ENCODE data around the gene LINGO3.
A peak's percentile ranks its signal among the peaks of the same experiment; 100 is the strongest.

LINGO3 gene

GRCh38 chr19:2321565-2322283 lies 13.8 kb upstream of the LINGO3 start:
- H3K36me3 ChIP-seq (ENCODE audit: insufficient read depth, low read length): peaks cover 22% of the 10 kb centered on the region
- no peaks in the 10 kb centered on the region for H3K9me3 ChIP-seq (replicated peaks; ENCODE audit: low read length)
- H3K4me3 ChIP-seq (ENCODE audit: low read length): no peak overlapping the region
- H3K9ac ChIP-seq (ENCODE audit: low read depth, low read length): no peak overlapping the region
- no peak overlapping the region for H3K4me2 ChIP-seq (ENCODE audit: low read length)
- H3K27me3 ChIP-seq (ENCODE audit: control insufficient read depth, insufficient read depth, low read length): no peaks in the 10 kb centered on the region
- H3K4me1 ChIP-seq (ENCODE audit: control insufficient read depth, insufficient read depth, low read length): peaks cover 1% of the 10 kb centered on the region

GRCh38 chr19:2320939-2321338 lies 13.0 kb upstream of the LINGO3 start:
- no peaks in the 10 kb centered on the region for H3K27me3 ChIP-seq (ENCODE audit: control insufficient read depth, insufficient read depth, low read length)
- H3K36me3 ChIP-seq (ENCODE audit: insufficient read depth, low read length): peaks cover 18% of the 10 kb centered on the region
- H3K9me3 ChIP-seq (replicated peaks; ENCODE audit: low read length): no peaks in the 10 kb centered on the region
- no peak overlapping the region for H3K4me2 ChIP-seq (ENCODE audit: low read length)
- H3K9ac ChIP-seq (ENCODE audit: low read depth, low read length): no peak overlapping the region
- no peak overlapping the region for H3K4me3 ChIP-seq (ENCODE audit: low read length)
- no peaks in the 10 kb centered on the region for H3K4me1 ChIP-seq (ENCODE audit: control insufficient read depth, insufficient read depth, low read length)

GRCh38 chr19:2320049-2320448 lies 12.1 kb upstream of the LINGO3 start:
- Histone ChIP-seq H3K27me3 (ENCODE audit: control insufficient read depth, insufficient read depth, low read length) (no peaks in the 10 kb centered on the region), H3K4me3 (ENCODE audit: low read length) (no peak overlapping the region), H3K36me3 (ENCODE audit: insufficient read depth, low read length) (peaks cover 13% of the 10 kb centered on the region), H3K4me2 (ENCODE audit: low read length) (no peak overlapping the region), H3K9ac (ENCODE audit: low read depth, low read length) (no peak overlapping the region), H3K9me3 (replicated peaks; ENCODE audit: low read length) (no peaks in the 10 kb centered on the region), H3K4me1 (ENCODE audit: control insufficient read depth, insufficient read depth, low read length) (no peaks in the 10 kb centered on the region)

- H3K4me1 ChIP-seq (ENCODE audit: control insufficient read depth, insufficient read depth, low read length): no peaks in the 10 kb centered on the region
- H3K36me3 ChIP-seq (ENCODE audit: insufficient read depth, low read length): peaks cover 13% of the 10 kb centered on the region
- H3K27me3 ChIP-seq (ENCODE audit: control insufficient read depth, insufficient read depth, low read length): no peaks in the 10 kb centered on the region
- H3K9me3 ChIP-seq (replicated peaks; ENCODE audit: low read length): no peaks in the 10 kb centered on the region
- no peak overlapping the region for H3K9ac ChIP-seq (ENCODE audit: low read depth, low read length)
- no peak overlapping the region for H3K4me3 ChIP-seq (ENCODE audit: low read length)
- no peak overlapping the region for H3K4me2 ChIP-seq (ENCODE audit: low read length)
Observed at GRCh38 chr19:2319551-2319950, 11.6 kb upstream of the LINGO3 start.

- Histone ChIP-seq H3K36me3 (ENCODE audit: insufficient read depth, low read length) (peaks cover 13% of the 10 kb centered on the region), H3K4me3 (ENCODE audit: low read length) (no peak overlapping the region), H3K9me3 (replicated peaks; ENCODE audit: low read length) (no peaks in the 10 kb centered on the region), H3K9ac (ENCODE audit: low read depth, low read length) (no peak overlapping the region), H3K4me1 (ENCODE audit: control insufficient read depth, insufficient read depth, low read length) (no peaks in the 10 kb centered on the region), H3K27me3 (ENCODE audit: control insufficient read depth, insufficient read depth, low read length) (no peaks in the 10 kb centered on the region), H3K4me2 (ENCODE audit: low read length) (no peak overlapping the region)
Observed at GRCh38 chr19:2318923-2319322, 11.0 kb upstream of the LINGO3 start.

- Histone ChIP-seq H3K4me3 (ENCODE audit: low read length) (no peak overlapping the region), H3K27me3 (ENCODE audit: control insufficient read depth, insufficient read depth, low read length) (peaks cover 6% of the 10 kb centered on the region), H3K9me3 (replicated peaks; ENCODE audit: low read length) (no peaks in the 10 kb centered on the region), H3K36me3 (ENCODE audit: insufficient read depth, low read length) (peaks cover 8% of the 10 kb centered on the region), H3K9ac (ENCODE audit: low read depth, low read length) (no peak overlapping the region), H3K4me1 (ENCODE audit: control insufficient read depth, insufficient read depth, low read length) (no peaks in the 10 kb centered on the region), H3K4me2 (ENCODE audit: low read length) (no peak overlapping the region)
Observed at GRCh38 chr19:2317756-2318155, 9.8 kb upstream of the LINGO3 start.

GRCh38 chr19:2317300-2317699 lies 9.3 kb upstream of the LINGO3 start:
- peaks cover 10% of the 10 kb centered on the region for H3K27me3 ChIP-seq (ENCODE audit: control insufficient read depth, insufficient read depth, low read length)
- H3K4me1 ChIP-seq (ENCODE audit: control insufficient read depth, insufficient read depth, low read length): no peaks in the 10 kb centered on the region
- H3K4me3 ChIP-seq (ENCODE audit: low read length): no peak overlapping the region
- H3K36me3 ChIP-seq (ENCODE audit: insufficient read depth, low read length): peaks cover 4% of the 10 kb centered on the region
- H3K9me3 ChIP-seq (replicated peaks; ENCODE audit: low read length): no peaks in the 10 kb centered on the region
- H3K4me2 ChIP-seq (ENCODE audit: low read length): no peak overlapping the region
- no peak overlapping the region for H3K9ac ChIP-seq (ENCODE audit: low read depth, low read length)

GRCh38 chr19:2315818-2316353 lies 7.9 kb upstream of the LINGO3 start:
- H3K4me3 ChIP-seq (ENCODE audit: low read length): no peak overlapping the region

GRCh38 chr19:2315121-2315817 lies 7.3 kb upstream of the LINGO3 start:
- Histone ChIP-seq H3K9me3 (replicated peaks; ENCODE audit: low read length) (no peaks in the 10 kb centered on the region), H3K4me2 (ENCODE audit: low read length) (peak overlapping the region; percentile 58), H3K36me3 (ENCODE audit: insufficient read depth, low read length) (no peaks in the 10 kb centered on the region), H3K4me3 (ENCODE audit: low read length) (no peak overlapping the region), H3K27me3 (ENCODE audit: control insufficient read depth, insufficient read depth, low read length) (peaks cover 14% of the 10 kb centered on the region), H3K4me1 (ENCODE audit: control insufficient read depth, insufficient read depth, low read length) (no peaks in the 10 kb centered on the region), H3K9ac (ENCODE audit: low read depth, low read length) (no peak overlapping the region)

More at GRCh38 chr19:2315818-2316353, 7.9 kb upstream of the LINGO3 start:
- Histone ChIP-seq H3K9ac (ENCODE audit: low read depth, low read length) (no peak overlapping the region), H3K36me3 (ENCODE audit: insufficient read depth, low read length) (no peaks in the 10 kb centered on the region), H3K4me1 (ENCODE audit: control insufficient read depth, insufficient read depth, low read length) (no peaks in the 10 kb centered on the region), H3K27me3 (ENCODE audit: control insufficient read depth, insufficient read depth, low read length) (peaks cover 12% of the 10 kb centered on the region), H3K9me3 (replicated peaks; ENCODE audit: low read length) (no peaks in the 10 kb centered on the region), H3K4me2 (ENCODE audit: low read length) (peak overlapping the region; percentile 58)

GRCh38 chr19:2312820-2313501 lies 5.0 kb upstream of the LINGO3 start:
- H3K4me2 ChIP-seq (ENCODE audit: low read length): no peak overlapping the region
- H3K9ac ChIP-seq (ENCODE audit: low read depth, low read length): no peak overlapping the region
- peaks cover 24% of the 10 kb centered on the region for H3K27me3 ChIP-seq (ENCODE audit: control insufficient read depth, insufficient read depth, low read length)
- no peak overlapping the region for H3K4me3 ChIP-seq (ENCODE audit: low read length)
- no peaks in the 10 kb centered on the region for H3K36me3 ChIP-seq (ENCODE audit: insufficient read depth, low read length)
- peaks cover 6% of the 10 kb centered on the region for H3K4me1 ChIP-seq (ENCODE audit: control insufficient read depth, insufficient read depth, low read length)
- no peaks in the 10 kb centered on the region for H3K9me3 ChIP-seq (replicated peaks; ENCODE audit: low read length)

GRCh38 chr19:2311093-2311492 lies 3.1 kb upstream of the LINGO3 start:
- H3K27me3 ChIP-seq (ENCODE audit: control insufficient read depth, insufficient read depth, low read length): peaks cover 39% of the 10 kb centered on the region
- H3K9ac ChIP-seq (ENCODE audit: low read depth, low read length): no peak overlapping the region
- no peak overlapping the region for H3K4me3 ChIP-seq (ENCODE audit: low read length)
- H3K9me3 ChIP-seq (replicated peaks; ENCODE audit: low read length): no peaks in the 10 kb centered on the region
- peaks cover 6% of the 10 kb centered on the region for H3K4me1 ChIP-seq (ENCODE audit: control insufficient read depth, insufficient read depth, low read length)
- no peaks in the 10 kb centered on the region for H3K36me3 ChIP-seq (ENCODE audit: insufficient read depth, low read length)
- no peak overlapping the region for H3K4me2 ChIP-seq (ENCODE audit: low read length)
